ENCODE data around the gene HELZ. TPM values are rescaled to one million over a fixed set of nuclear protein-coding genes. Genes with fewer than 3 reads are reported as not detected.

Gene HELZ
- total and polyA plus RNA-seq, 2 donors (not counting 3 experiments of a cell fraction or from before 2014, with no cell fraction given), result 8.0 to 47.3 TPM

DNA sequence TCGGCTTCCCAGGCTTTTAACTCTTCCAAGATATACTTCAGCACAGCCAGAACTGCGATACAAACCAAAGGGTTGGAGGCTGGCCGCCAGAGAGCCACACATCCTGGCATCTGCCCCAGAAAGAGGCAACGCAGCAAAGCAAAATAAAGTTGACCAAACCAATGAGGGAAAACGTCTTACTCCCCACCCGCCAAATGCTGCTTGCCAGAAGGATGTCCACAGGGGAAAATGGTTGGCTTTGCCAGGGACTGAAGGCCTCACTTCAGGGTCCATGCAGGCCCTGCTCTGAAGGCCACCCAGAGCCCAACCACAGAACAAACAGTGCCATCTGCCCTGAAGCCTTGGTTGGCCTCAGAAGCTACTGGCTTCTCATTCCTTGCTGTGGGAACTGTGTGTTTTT, 185.6 kb downstream of the HELZ start:
- Histone ChIP-seq H4K20me1 (replicated peaks; ENCODE audit: control insufficient read depth, extremely low read depth, insufficient read depth, low read length) (no peaks in the 10 kb centered on the region), H3K27ac (ENCODE audit: insufficient read depth, low read depth, low read length) (no peak overlapping the region), H3K4me2 (ENCODE audit: insufficient read depth, low read length) (no peak overlapping the region), H3K9me3 (replicated peaks; ENCODE audit: control insufficient read depth, insufficient read depth, low read length) (no peaks in the 10 kb centered on the region), H3K9ac (replicated peaks; ENCODE audit: extremely low read depth, insufficient read depth, low read length) (no peak overlapping the region), H3K9me1 (replicated peaks; ENCODE audit: control insufficient read depth, extremely low read depth, insufficient read depth, low read length) (no peaks in the 10 kb centered on the region), H3K4me1 (ENCODE audit: control insufficient read depth, extremely low read depth, insufficient read depth, low read length) (no peaks in the 10 kb centered on the region), H3K27me3 (ENCODE audit: control insufficient read depth in 2 of 2, insufficient read depth in 2 of 2, low read length in 2 of 2) (no peaks in the 10 kb centered on the region), H3K36me3 (ENCODE audit: control insufficient read depth in 2 of 2, extremely low read depth in 1 of 2, insufficient read depth in 2 of 2, low read length in 2 of 2) (no peaks in the 10 kb centered on the region), H3K79me2 (ENCODE audit: control insufficient read depth, insufficient read depth, low read length) (no peaks in the 10 kb centered on the region), H2AFZ (ENCODE audit: low read depth, low read length) (no peak overlapping the region), H3K4me3 (replicated peaks in 1 of 3; ENCODE audit: insufficient read depth in 1 of 3, low read depth in 1 of 3, low read length in 3 of 3) (no peak overlapping the region)
- POLR2A ChIA-PET, result no interaction called here
- intact Hi-C loops (cut with micrococcal nuclease), result no loop called here
- dilution Hi-C loops (cut with MboI; ENCODE audit: extremely low pct_ligation_motif_present, low sequenced_read_pairs), result no loop called here
- CTCF ChIA-PET, result no interaction called here
- no peak for TF ChIP-seq FOS (IDR thresholded peaks at IDR 0.05; ENCODE audit: borderline replicate concordance, insufficient read depth, low read length)
- no peak for TF ChIP-seq MYC (IDR thresholded peaks at IDR 0.05; ENCODE audit: low read depth, low read length)
- TF ChIP-seq POLR2AphosphoS5 (IDR thresholded peaks at IDR 0.05; ENCODE audit: insufficient read depth, low read depth, low read length), result no peak
- TF ChIP-seq EZH2 (IDR thresholded peaks at IDR 0.05; ENCODE audit: borderline replicate concordance, low read depth, low read length, severe bottlenecking), result no peak
- no peak for TF ChIP-seq GATA2 (IDR thresholded peaks at IDR 0.05; ENCODE audit: insufficient read depth, insufficient read length, low read depth, low read length)
- no peak for TF ChIP-seq JUN (IDR thresholded peaks at IDR 0.05; ENCODE audit: borderline replicate concordance, insufficient read depth, insufficient read length, low read depth)
- no peak for TF ChIP-seq CTCF (IDR thresholded peaks at IDR 0.05; ENCODE audit: extremely low read depth in 1 of 2, insufficient read depth in 1 of 2, low read depth in 1 of 2, low read length in 2 of 2)
- no peak for TF ChIP-seq MAX (IDR thresholded peaks at IDR 0.05; ENCODE audit: insufficient read depth, insufficient read length)
- TF ChIP-seq POLR2A (IDR thresholded peaks at IDR 0.05; ENCODE audit: low read depth, low read length), result no peak
- FAIRE-seq, result no peak
- DNase-seq (ENCODE audit: low read depth, low spot score), result no peak
- BruUV-seq (replicated peaks), result no TSS peak
